Bronchial epithelial cell (primary cell): ENCODE measurements around the gene C1D. TPM values are rescaled to one million over a fixed set of nuclear protein-coding genes. Genes with fewer than 3 reads are reported as not detected.

Experiments
- DNase-seq: peaks from one replicate; pipeline ENCODE4 v3.0.0-alpha.2; 2010; ENCODE audit warnings: low read depth
- FAIRE-seq: peaks from 2 replicates; lab custom pipeline; 2011; peaks lifted over from hg19 to GRCh38; lab: Jason Lieb, UNC
- H3K27me3 ChIP-seq: 2 replicates; pipeline ENCODE4 v1.5.1; 2011; ENCODE audit warnings: low read length; ENCODE audit not compliant: control insufficient read depth, insufficient read depth
- H3K36me3 ChIP-seq: 2 replicates; pipeline ENCODE4 v1.5.1; 2011; ENCODE audit warnings: low read length; ENCODE audit not compliant: control insufficient read depth, insufficient read depth
- H3K4me3 ChIP-seq: 2 replicates; pipeline ENCODE4 v1.5.1; 2011; ENCODE audit warnings: mild to moderate bottlenecking, low read depth, low read length, control low read depth
- total RNA-seq: library from RNA; depleted of rRNA; stranded (reverse); fragments of >200 nt; gene quantifications from 2 replicates; pipeline ENCODE4 v1.2.1, GENCODE V29; 2014
- TF ChIP-seq, protein P1 (sequence below): IDR thresholded peaks from 2 replicates; pipeline ENCODE4 v1.5.1; 2011; ENCODE audit warnings: mild to moderate bottlenecking, moderate library complexity, low read length, control low read depth, inconsistent platforms; ENCODE audit not compliant: insufficient read depth, severe bottlenecking

C1D gene, protein sequence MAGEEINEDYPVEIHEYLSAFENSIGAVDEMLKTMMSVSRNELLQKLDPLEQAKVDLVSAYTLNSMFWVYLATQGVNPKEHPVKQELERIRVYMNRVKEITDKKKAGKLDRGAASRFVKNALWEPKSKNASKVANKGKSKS
- 16.8 and 20.0 TPM in 2 replicates for total RNA-seq

DNA sequence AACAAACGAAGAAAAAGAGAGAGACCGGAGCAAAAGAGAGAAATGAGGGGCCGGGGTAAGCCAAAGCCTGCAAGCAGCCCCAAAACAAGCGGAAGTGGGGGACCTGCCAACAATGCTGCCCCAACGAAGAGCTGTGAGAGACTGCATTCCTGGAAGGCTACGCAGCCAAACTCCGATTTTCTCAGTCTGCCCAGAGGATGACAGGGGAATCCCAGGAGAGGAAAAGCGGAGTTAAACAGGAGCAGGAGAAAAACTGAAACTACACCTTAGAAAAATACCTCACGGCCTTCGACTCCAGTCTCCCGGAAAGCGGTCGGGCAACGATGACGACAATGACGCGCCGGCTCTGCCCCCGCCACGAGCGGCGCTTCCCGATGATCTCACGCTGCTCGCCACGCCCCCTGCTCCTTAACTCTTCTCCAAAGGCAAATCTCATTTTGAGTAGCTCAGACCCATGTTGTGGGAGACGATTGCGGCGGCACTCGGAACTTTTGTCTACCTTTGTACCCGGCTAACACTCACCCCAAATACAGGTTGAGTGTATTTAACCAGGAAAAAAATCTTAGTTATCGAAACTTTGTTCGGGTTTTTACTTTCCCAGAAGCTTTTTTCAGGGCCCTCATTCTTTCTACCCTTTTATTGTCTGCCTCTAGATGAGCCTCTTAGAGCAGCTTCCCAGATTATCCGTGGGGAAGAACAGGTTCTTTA is at the start of gene C1D:
Gene C1D (minus strand): TSS at position 325 of the 708 bp plus-strand sequence. CDS start 15,694 bp downstream, outside the sequence.
- FAIRE-seq (no peak), DNase-seq (peak; percentile 79)
- Histone ChIP-seq H3K27me3 (no peaks in the 10 kb centered on the region), H3K36me3 (no peaks in the 10 kb centered on the region), H3K4me3 (peak within 1 kb of the TSS; percentile 96)
- TF ChIP-seq, protein P1, sequence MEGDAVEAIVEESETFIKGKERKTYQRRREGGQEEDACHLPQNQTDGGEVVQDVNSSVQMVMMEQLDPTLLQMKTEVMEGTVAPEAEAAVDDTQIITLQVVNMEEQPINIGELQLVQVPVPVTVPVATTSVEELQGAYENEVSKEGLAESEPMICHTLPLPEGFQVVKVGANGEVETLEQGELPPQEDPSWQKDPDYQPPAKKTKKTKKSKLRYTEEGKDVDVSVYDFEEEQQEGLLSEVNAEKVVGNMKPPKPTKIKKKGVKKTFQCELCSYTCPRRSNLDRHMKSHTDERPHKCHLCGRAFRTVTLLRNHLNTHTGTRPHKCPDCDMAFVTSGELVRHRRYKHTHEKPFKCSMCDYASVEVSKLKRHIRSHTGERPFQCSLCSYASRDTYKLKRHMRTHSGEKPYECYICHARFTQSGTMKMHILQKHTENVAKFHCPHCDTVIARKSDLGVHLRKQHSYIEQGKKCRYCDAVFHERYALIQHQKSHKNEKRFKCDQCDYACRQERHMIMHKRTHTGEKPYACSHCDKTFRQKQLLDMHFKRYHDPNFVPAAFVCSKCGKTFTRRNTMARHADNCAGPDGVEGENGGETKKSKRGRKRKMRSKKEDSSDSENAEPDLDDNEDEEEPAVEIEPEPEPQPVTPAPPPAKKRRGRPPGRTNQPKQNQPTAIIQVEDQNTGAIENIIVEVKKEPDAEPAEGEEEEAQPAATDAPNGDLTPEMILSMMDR: no peak

DNA sequence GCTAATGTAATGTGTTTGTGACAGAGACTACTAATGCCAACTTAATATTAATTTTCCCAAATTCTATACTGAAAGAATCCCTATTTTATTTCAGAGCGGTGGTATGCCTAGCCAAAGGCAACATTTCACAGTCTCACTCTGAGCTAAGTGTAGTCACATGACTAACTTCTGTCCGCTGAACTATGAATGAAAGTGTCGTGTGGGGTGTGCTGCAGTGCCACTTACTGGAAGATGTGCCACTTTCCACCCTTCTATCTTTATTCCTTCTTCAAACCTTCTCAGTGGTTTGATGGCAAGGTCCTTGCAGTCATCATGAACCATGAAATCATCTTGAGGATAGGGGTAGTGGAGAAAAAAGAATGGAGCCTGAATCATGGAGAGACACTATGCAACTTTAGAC is 47.3 kb upstream of the C1D start:
- H3K4me3 ChIP-seq: no peak overlapping the region
- H3K36me3 ChIP-seq: no peaks in the 10 kb centered on the region
- DNase-seq (no peak), FAIRE-seq (no peak)
- peaks cover 2% of the 10 kb centered on the region for H3K27me3 ChIP-seq
- TF ChIP-seq, protein P1: no peak

DNA sequence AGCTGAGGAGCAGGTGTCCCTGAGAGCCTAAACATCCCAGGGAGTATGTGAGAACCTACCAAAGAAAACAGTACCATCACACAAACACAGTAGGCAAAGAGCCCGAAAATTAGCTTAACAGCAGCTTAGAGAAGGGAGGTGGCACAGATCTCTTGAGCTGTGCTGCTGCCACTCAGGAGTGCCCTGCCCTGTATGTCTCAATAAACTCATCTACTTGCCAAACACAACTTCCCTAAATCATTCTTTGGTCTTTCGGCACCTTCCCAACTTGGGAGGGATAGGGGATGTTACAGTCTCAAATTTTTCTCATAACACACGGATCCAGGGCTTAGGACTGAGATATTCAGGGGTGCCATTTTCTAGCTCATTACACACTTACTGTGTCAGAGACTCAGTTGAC is 45.3 kb upstream of the C1D start:
- Histone ChIP-seq H3K27me3 (no peaks in the 10 kb centered on the region), H3K4me3 (no peak overlapping the region), H3K36me3 (no peaks in the 10 kb centered on the region)
- DNase-seq (no peak), FAIRE-seq (no peak)
- TF ChIP-seq, protein P1: no peak

DNA sequence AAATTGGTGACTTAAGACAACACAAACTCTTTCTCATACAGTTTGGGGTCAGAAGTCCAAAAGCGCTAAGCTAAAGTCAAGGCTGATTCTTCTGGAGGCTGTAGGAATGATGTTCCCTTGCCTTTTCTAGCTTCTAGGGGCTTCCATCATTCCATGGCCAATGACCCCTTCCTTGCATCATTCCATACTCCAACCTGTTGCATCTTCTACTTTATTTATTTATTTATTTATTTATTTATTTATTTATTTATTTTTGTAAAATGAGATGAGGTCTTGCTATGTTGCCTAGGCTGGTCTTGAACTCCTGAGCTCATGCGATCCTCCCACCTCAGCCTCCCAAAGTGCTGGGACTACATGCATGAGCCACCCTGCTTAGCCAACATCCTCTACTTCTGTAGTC is 44.7 kb upstream of the C1D start:
- FAIRE-seq (no peak), DNase-seq (no peak)
- H3K4me3 ChIP-seq: no peak overlapping the region
- H3K36me3 ChIP-seq: no peaks in the 10 kb centered on the region
- H3K27me3 ChIP-seq: no peaks in the 10 kb centered on the region
- TF ChIP-seq, protein P1: no peak

DNA sequence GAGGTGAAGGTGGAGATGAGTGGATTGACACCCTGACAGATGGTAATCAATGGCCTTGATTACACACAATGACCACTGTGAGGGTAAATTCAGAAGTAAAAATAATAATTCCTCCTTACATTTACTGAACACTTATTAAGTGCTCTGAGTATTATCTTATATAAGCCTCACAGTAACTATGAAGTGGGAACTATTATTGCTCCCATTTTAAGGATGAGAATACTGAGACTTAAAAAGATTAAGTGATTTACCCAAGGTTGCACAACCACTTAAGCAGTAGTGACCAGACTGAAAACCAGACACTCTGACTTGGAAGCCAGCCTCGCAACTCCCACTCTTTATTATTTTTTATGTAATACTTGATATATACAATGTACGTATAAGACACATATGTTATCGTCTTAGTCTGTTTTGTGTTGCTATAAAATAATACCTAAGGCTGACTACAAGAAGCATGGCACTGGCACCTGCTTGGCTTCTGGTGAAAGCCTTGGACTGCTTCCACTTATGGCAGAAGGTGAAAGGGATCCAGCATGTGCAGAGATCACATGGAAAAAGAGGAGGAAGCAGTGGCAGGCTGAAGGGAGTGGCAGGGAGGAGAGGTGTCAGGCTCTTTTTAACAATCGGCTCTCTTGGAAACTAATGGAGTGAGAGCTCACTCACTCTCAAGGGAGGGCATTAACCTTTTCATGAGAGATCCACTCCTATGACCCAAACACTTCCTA is 41.5 kb upstream of the C1D start:
- TF ChIP-seq, protein P1: no peak
- H3K36me3 ChIP-seq: no peaks in the 10 kb centered on the region
- H3K4me3 ChIP-seq: no peak overlapping the region
- FAIRE-seq (no peak), DNase-seq (no peak)
- no peaks in the 10 kb centered on the region for H3K27me3 ChIP-seq
